ENCODE measurements around the gene CAMTA1.

DNA sequence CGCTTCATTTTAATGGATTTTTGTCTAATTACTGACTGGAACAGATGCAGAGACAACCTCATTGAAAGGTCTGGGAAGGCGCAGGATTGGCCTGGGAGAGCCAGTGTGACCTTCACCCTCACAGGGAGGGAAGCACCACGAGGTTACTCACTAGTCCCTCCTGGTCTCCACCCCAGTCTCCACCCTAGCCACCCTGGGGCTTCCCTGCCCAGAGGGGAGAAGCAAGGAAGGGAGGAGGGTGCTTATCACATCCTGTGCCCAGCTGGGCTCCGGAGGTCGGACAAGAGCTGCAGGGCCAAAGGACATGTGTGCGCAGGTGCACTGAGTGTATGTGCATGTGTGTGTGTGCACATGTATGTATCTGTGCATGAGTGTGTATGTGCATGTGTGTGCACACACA, 765.7 kb downstream of the CAMTA1 start:
- no peak for TF ChIP-seq CTCF (conservative IDR thresholded peaks at IDR 0.05; ENCODE audit: low read depth, low read length)
- TF ChIP-seq EZH2 (IDR thresholded peaks at IDR 0.05; ENCODE audit: borderline replicate concordance, low read depth, low read length, poor library complexity, severe bottlenecking), result no peak

Data from A673 (cell line).